HepG2 (cell line): ENCODE measurements around the gene LTB4R. TPM values are rescaled to one million over a fixed set of nuclear protein-coding genes. Genes with fewer than 3 reads are reported as not detected.

Experiments
- CBX5 ChIP-seq: sonication (generic); formaldehyde crosslinking; IDR thresholded peaks from 2 replicates; pipeline ENCODE4 v1.4.0; 2020; ENCODE audit warnings: missing genetic modification reagents, borderline replicate concordance
- ELF3 ChIP-seq: IDR thresholded peaks from 2 replicates; pipeline ENCODE4 v1.6.1; 2016; ENCODE audit warnings: missing genetic modification reagents, missing compliant biosample characterization
- FOXK2 ChIP-seq: fragments of 450-650 bp; IDR thresholded peaks from 2 replicates; pipeline ENCODE4 v1.6.1; 2016
- GATAD2A ChIP-seq: IDR thresholded peaks from 2 replicates; pipeline ENCODE4 v1.6.1; 2016
- MEIS1 ChIP-seq: sonication (generic); formaldehyde crosslinking; IDR thresholded peaks from 2 replicates; pipeline ENCODE4 v1.9.0; 2021; ENCODE audit warnings: mild to moderate bottlenecking, missing genetic modification reagents, moderate library complexity, borderline replicate concordance
- PAWR ChIP-seq: sonication (generic); formaldehyde crosslinking; IDR thresholded peaks from 2 replicates; pipeline ENCODE4 v1.4.0; 2020; ENCODE audit warnings: missing genetic modification reagents, mild to moderate bottlenecking, borderline replicate concordance
- SATB2 ChIP-seq: sonication (generic); formaldehyde crosslinking; IDR thresholded peaks from 2 replicates; pipeline ENCODE4 v1.5.0; 2020; ENCODE audit warnings: missing genetic modification reagents
- TCF7L2 ChIP-seq: IDR thresholded peaks from 2 replicates; pipeline ENCODE4 v1.6.1; 2011; ENCODE audit warnings: mild to moderate bottlenecking, low read depth, low read length, moderate library complexity
- ZMYM4 ChIP-seq: sonication (generic); formaldehyde crosslinking; IDR thresholded peaks from 2 replicates; pipeline ENCODE4 v1.8.1; 2023; ENCODE audit warnings: mild to moderate bottlenecking, missing genetic modification reagents
- ZNF326 ChIP-seq: sonication (generic); formaldehyde crosslinking; IDR thresholded peaks from 2 replicates; pipeline ENCODE4 v1.4.0; 2020; ENCODE audit warnings: missing genetic modification reagents, borderline replicate concordance
- ZNF44 ChIP-seq: sonication (generic); formaldehyde crosslinking; IDR thresholded peaks from 2 replicates; pipeline ENCODE4 v1.5.1; 2020; ENCODE audit warnings: mild to moderate bottlenecking, missing genetic modification reagents
- ZNF614 ChIP-seq: IDR thresholded peaks from 2 replicates; pipeline ENCODE4 v1.6.1; 2018; ENCODE audit warnings: missing biosample characterization, missing genetic modification reagents, inconsistent platforms, borderline replicate concordance
- ZNF720 ChIP-seq: sonication (generic); formaldehyde crosslinking; IDR thresholded peaks from 2 replicates; pipeline ENCODE4 v1.4.0; 2020; ENCODE audit warnings: missing genetic modification reagents
- ZNF747 ChIP-seq: sonication (generic); formaldehyde crosslinking; IDR thresholded peaks from 2 replicates; pipeline ENCODE4 v1.8.1; 2023; ENCODE audit warnings: missing genetic modification reagents, mild to moderate bottlenecking, borderline replicate concordance
- ZNF792 ChIP-seq: IDR thresholded peaks from 2 replicates; pipeline ENCODE4 v1.6.1; 2016
- ZNF841 ChIP-seq: sonication (generic); formaldehyde crosslinking; IDR thresholded peaks from 2 replicates; pipeline ENCODE4 v1.8.1; 2023; ENCODE audit warnings: missing genetic modification reagents, borderline replicate concordance
- polyA plus RNA-seq, 8 experiments: library from polyadenylated mRNA; depleted of rRNA in 3 of 8; stranded (reverse) in 7 of 8; unstranded in 1 of 8; fragments of >200 nt; fragmentation: Illumina TruSeq in 4 of 8; extraction: Trizol in 4 of 8; gene quantifications; 2 replicates each; pipeline versions ENCODE4 v1.2.1 to v1.2.3, GENCODE V29; 2011 to 2016; ENCODE audit warnings: low read depth in 4 of 8, missing spikeins in 1 of 8, mixed read lengths in 1 of 8; ENCODE audit not compliant: insufficient read depth in 1 of 8
- total RNA-seq, 5 experiments: library from RNA; depleted of rRNA; stranded (reverse); fragments of >200 nt; fragmentation: Illumina TruSeq; extraction: Trizol; gene quantifications; 2 replicates each; pipeline ENCODE4 v1.2.3, GENCODE V29; 2016; ENCODE audit warnings: low read depth in 1 of 5
- TF ChIP-seq, protein P1 (sequence below): sonication (generic); formaldehyde crosslinking; IDR thresholded peaks from 2 replicates; pipeline ENCODE4 v1.4.0; 2020; ENCODE audit warnings: mild to moderate bottlenecking, missing genetic modification reagents
- TF ChIP-seq, protein P2 (sequence below): sonication (generic); formaldehyde crosslinking; IDR thresholded peaks from 2 replicates; pipeline ENCODE4 v1.5.0; 2020; ENCODE audit warnings: mild to moderate bottlenecking, missing genetic modification reagents
- TF ChIP-seq, protein P3 (sequence below): IDR thresholded peaks from 2 replicates; pipeline ENCODE4 v1.4.0; 2020; ENCODE audit warnings: mild to moderate bottlenecking, missing genetic modification reagents
- TF ChIP-seq, protein P4 (sequence below): IDR thresholded peaks from 2 replicates; pipeline ENCODE4 v1.6.1; 2016; ENCODE audit warnings: low read depth, borderline replicate concordance
- TF ChIP-seq, protein P5 (sequence below): sonication (generic); formaldehyde crosslinking; IDR thresholded peaks from 2 replicates; pipeline ENCODE4 v1.8.1; 2023; ENCODE audit warnings: mild to moderate bottlenecking, missing genetic modification reagents

LTB4R gene
- total and polyA plus RNA-seq, 2 of the 13 experiments (the other 11 are each of a cell fraction or from before 2014, with no cell fraction given), result 3.2 to 8.2 TPM

DNA sequence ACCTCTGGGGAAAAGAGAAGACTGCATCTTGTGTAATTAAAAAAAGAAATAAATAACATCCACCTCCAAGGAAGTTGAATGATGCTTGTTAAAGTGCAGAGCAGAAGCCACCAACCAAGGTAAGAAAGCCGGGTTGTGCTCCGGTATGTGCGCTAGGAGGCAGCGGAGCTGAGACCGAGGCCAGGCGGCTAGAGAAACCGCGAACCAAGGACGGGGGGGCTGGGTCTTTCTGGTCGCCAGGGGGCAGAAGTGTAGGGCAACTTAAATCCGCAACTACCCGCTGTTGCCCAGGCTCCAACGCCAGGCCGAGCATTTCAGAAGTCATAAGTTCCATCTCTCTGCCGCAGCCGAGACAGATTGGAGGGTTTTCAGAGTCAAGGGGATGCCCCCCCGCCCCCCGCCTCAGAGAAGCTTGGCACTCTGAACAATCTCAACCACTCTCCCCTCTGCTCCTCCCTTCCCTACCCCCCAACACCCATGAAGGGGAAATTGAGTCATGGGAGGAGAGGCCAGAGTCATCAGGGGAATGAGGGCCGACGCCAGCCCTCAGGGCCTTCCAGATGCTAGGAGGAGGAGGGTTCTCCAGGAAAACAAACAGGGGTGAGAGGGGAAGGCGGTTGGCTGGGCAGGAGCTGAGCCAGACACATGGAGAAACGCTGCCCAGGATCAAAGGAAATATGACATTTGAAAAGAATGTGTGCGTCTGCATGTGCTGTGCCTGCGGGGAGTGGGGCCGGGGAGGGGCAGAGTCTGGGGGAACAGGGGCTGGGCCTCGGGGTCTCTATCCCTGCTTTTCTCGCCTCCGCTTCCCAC is 54.5 kb downstream of the LTB4R start (continued):
- TF ChIP-seq, protein P1, sequence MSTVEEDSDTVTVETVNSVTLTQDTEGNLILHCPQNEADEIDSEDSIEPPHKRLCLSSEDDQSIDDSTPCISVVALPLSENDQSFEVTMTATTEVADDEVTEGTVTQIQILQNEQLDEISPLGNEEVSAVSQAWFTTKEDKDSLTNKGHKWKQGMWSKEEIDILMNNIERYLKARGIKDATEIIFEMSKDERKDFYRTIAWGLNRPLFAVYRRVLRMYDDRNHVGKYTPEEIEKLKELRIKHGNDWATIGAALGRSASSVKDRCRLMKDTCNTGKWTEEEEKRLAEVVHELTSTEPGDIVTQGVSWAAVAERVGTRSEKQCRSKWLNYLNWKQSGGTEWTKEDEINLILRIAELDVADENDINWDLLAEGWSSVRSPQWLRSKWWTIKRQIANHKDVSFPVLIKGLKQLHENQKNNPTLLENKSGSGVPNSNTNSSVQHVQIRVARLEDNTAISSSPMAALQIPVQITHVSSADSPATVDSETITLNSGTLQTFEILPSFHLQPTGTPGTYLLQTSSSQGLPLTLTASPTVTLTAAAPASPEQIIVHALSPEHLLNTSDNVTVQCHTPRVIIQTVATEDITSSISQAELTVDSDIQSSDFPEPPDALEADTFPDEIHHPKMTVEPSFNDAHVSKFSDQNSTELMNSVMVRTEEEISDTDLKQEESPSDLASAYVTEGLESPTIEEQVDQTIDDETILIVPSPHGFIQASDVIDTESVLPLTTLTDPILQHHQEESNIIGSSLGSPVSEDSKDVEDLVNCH (CRISPR knock-in tag), result no peak
- TF ChIP-seq ZNF747 (CRISPR knock-in tag) (no peak; the same call in 1 of the 2 replicates), ZNF326 (CRISPR knock-in tag) (no peak), SATB2 (CRISPR knock-in tag) (no peak), PAWR (CRISPR knock-in tag) (peak; percentile 93; the same call in 1 of the 2 replicates), CBX5 (CRISPR knock-in tag) (peak; percentile 97), TCF7L2 (no peak), MEIS1 (CRISPR knock-in tag) (peak; percentile 91; the same call in 1 of the 2 replicates), ZMYM4 (CRISPR knock-in tag) (peak; percentile 88), ZNF614 (CRISPR knock-in tag) (peak; percentile 89; the same call in 1 of the 2 replicates), ZNF720 (CRISPR knock-in tag) (0 out of 2 replicates have a peak, but pooled peaks have one; percentile 78), ZNF841 (CRISPR knock-in tag) (no peak), ELF3 (peak; percentile 79), GATAD2A (CRISPR knock-in tag) (peak; percentile 87), ZNF44 (CRISPR knock-in tag) (no peak; the same call in 1 of the 2 replicates), FOXK2 (no peak), ZNF792 (CRISPR knock-in tag) (peak; percentile 93; the same call in 1 of the 2 replicates)
- TF ChIP-seq, protein P2, sequence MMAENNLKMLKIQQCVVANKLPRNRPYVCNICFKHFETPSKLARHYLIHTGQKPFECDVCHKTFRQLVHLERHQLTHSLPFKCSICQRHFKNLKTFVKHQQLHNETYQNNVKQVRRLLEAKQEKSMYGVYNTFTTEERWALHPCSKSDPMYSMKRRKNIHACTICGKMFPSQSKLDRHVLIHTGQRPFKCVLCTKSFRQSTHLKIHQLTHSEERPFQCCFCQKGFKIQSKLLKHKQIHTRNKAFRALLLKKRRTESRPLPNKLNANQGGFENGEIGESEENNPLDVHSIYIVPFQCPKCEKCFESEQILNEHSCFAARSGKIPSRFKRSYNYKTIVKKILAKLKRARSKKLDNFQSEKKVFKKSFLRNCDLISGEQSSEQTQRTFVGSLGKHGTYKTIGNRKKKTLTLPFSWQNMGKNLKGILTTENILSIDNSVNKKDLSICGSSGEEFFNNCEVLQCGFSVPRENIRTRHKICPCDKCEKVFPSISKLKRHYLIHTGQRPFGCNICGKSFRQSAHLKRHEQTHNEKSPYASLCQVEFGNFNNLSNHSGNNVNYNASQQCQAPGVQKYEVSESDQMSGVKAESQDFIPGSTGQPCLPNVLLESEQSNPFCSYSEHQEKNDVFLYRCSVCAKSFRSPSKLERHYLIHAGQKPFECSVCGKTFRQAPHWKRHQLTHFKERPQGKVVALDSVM (CRISPR knock-in tag), result peak; percentile 80; the same call in 1 of the 2 replicates
- TF ChIP-seq, protein P3, sequence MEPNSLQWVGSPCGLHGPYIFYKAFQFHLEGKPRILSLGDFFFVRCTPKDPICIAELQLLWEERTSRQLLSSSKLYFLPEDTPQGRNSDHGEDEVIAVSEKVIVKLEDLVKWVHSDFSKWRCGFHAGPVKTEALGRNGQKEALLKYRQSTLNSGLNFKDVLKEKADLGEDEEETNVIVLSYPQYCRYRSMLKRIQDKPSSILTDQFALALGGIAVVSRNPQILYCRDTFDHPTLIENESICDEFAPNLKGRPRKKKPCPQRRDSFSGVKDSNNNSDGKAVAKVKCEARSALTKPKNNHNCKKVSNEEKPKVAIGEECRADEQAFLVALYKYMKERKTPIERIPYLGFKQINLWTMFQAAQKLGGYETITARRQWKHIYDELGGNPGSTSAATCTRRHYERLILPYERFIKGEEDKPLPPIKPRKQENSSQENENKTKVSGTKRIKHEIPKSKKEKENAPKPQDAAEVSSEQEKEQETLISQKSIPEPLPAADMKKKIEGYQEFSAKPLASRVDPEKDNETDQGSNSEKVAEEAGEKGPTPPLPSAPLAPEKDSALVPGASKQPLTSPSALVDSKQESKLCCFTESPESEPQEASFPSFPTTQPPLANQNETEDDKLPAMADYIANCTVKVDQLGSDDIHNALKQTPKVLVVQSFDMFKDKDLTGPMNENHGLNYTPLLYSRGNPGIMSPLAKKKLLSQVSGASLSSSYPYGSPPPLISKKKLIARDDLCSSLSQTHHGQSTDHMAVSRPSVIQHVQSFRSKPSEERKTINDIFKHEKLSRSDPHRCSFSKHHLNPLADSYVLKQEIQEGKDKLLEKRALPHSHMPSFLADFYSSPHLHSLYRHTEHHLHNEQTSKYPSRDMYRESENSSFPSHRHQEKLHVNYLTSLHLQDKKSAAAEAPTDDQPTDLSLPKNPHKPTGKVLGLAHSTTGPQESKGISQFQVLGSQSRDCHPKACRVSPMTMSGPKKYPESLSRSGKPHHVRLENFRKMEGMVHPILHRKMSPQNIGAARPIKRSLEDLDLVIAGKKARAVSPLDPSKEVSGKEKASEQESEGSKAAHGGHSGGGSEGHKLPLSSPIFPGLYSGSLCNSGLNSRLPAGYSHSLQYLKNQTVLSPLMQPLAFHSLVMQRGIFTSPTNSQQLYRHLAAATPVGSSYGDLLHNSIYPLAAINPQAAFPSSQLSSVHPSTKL, result peak; percentile 80
- TF ChIP-seq, protein P4, sequence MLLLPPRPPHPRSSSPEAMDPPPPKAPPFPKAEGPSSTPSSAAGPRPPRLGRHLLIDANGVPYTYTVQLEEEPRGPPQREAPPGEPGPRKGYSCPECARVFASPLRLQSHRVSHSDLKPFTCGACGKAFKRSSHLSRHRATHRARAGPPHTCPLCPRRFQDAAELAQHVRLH (CRISPR knock-in tag), result peak; percentile 96
- TF ChIP-seq, protein P5, sequence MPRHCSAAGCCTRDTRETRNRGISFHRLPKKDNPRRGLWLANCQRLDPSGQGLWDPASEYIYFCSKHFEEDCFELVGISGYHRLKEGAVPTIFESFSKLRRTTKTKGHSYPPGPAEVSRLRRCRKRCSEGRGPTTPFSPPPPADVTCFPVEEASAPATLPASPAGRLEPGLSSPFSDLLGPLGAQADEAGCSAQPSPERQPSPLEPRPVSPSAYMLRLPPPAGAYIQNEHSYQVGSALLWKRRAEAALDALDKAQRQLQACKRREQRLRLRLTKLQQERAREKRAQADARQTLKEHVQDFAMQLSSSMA (CRISPR knock-in tag), result no peak
